GM18519 (cell line): ENCODE data around the gene MYO10.
"Not testable (repeated sequence)": the region's sequence is repeated elsewhere in the genome, so short reads cannot be mapped to it uniquely, and the experiment has no call there.

Experiments
- ATAC-seq: cut with Tn5 transposase; IDR thresholded peaks from one replicate; pipeline ENCODE4 v1.9.1; 2021; ENCODE audit warnings: mild to moderate bottlenecking, moderate library complexity; ENCODE audit not compliant: unreplicated experiment, low FRiP score

The MYO10 gene

GRCh38 chr5:16936150-16936988, at the start of gene MYO10:
Gene MYO10 (minus strand): TSS chr5:16936288. CDS start chr5:16935808, 480 bp downstream.
- peak; percentile 44 for ATAC-seq

GRCh38 chr5:16985304-16985703, 49.2 kb upstream of the MYO10 start:
- not testable (repeated sequence) for ATAC-seq

GRCh38 chr5:16983972-16984371, 47.9 kb upstream of the MYO10 start:
- no peak for ATAC-seq

- ATAC-seq, result no peak
These were observed 47.0 kb upstream of the MYO10 start for GRCh38 chr5:16983022-16983639.

GRCh38 chr5:16981700-16982099, 45.6 kb upstream of the MYO10 start:
- ATAC-seq, result no peak

- ATAC-seq, result no peak
These were observed 44.9 kb upstream of the MYO10 start for GRCh38 chr5:16980983-16981382.

- no peak for ATAC-seq
These were observed 42.2 kb upstream of the MYO10 start for GRCh38 chr5:16978296-16978695.

GRCh38 chr5:16976625-16977008, 40.5 kb upstream of the MYO10 start:
- peak; percentile 39 for ATAC-seq

- peak; percentile 53 for ATAC-seq
These were observed 40.0 kb upstream of the MYO10 start for GRCh38 chr5:16975950-16976624.

GRCh38 chr5:16974981-16975380, 38.9 kb upstream of the MYO10 start:
- ATAC-seq, result no peak

GRCh38 chr5:16970826-16971225, 34.7 kb upstream of the MYO10 start:
- no peak for ATAC-seq

GRCh38 chr5:16970260-16970659, 34.2 kb upstream of the MYO10 start:
- no peak for ATAC-seq

GRCh38 chr5:16965581-16965980, 29.5 kb upstream of the MYO10 start:
- ATAC-seq, result no peak

GRCh38 chr5:16963821-16964220, 27.7 kb upstream of the MYO10 start:
- no peak for ATAC-seq

- no peak for ATAC-seq
These were observed 25.0 kb upstream of the MYO10 start for GRCh38 chr5:16961131-16961530.

GRCh38 chr5:16957304-16958196, 21.5 kb upstream of the MYO10 start:
- no peak for ATAC-seq

GRCh38 chr5:16953729-16954128, 17.6 kb upstream of the MYO10 start:
- ATAC-seq, result no peak

- ATAC-seq, result no peak
These were observed 17.0 kb upstream of the MYO10 start for GRCh38 chr5:16952968-16953671.

- ATAC-seq, result no peak
These were observed 10.6 kb upstream of the MYO10 start for GRCh38 chr5:16946725-16947124.
